Right lung (tissue), 10 donors: ENCODE results near the gene LGALS3. TPM values are rescaled to one million over a fixed set of nuclear protein-coding genes. Genes with fewer than 3 reads are reported as not detected.
"Not testable (repeated sequence)": the region's sequence is repeated elsewhere in the genome, so short reads cannot be mapped to it uniquely, and the experiment has no call there.

Source experiments
- DNase-seq, 2 donors: peaks; one replicate each; pipeline ENCODE4 v3.0.0-alpha.2; 2013
- long read RNA-seq, 8 donors: transcript quantifications; one replicate each; lab custom pipeline, GENCODE V29; 2026
- polyA plus RNA-seq, 5 donors: library from polyadenylated mRNA; unstranded; fragments of 120-200 nt; gene quantifications; one replicate each; pipeline versions ENCODE4 v1.2.1 to v1.2.3, GENCODE V29; 2013; ENCODE audit warnings: inconsistent platforms in 1 of 5, low replicate concordance in 1 of 5; ENCODE audit not compliant: insufficient read length in 5 of 5, insufficient read depth in 1 of 5

Gene LGALS3
- polyA plus RNA-seq: 10 to 100 TPM; 43.2 to 63.4 (median 45.7) TPM
- long read RNA-seq, donor 1, transcript LGALS3-207 (4 exons, 1,734 nt): minor isoform, 15 of 154 reads
- long read RNA-seq, donor 1, transcript LGALS3-201 (6 exons, 1,146 nt): major isoform, 53 of 154 reads
- long read RNA-seq, donor 1, partial matches to known transcripts: 86 of 154 reads
- long read RNA-seq, donor 1, other reads (novel, unspliced or antisense): 0 of 154 reads
- long read RNA-seq, donor 2, transcript LGALS3-207 (4 exons, 1,734 nt): minor isoform, 5 of 79 reads
- long read RNA-seq, donor 2, transcript LGALS3-201 (6 exons, 1,146 nt): major isoform, 29 of 79 reads
- long read RNA-seq, donor 2, partial matches to known transcripts: 39 of 79 reads
- long read RNA-seq, donor 2, other reads (novel, unspliced or antisense): 6 of 79 reads
- long read RNA-seq, donor 3, transcript LGALS3-207 (4 exons, 1,734 nt): minor isoform, 14 of 181 reads
- long read RNA-seq, donor 3, transcript LGALS3-201 (6 exons, 1,146 nt): major isoform, 52 of 181 reads
- long read RNA-seq, donor 3, partial matches to known transcripts: 115 of 181 reads
- long read RNA-seq, donor 3, other reads (novel, unspliced or antisense): 0 of 181 reads
- long read RNA-seq, donor 4, transcript LGALS3-201 (6 exons, 1,146 nt): major isoform, 21 of 49 reads
- long read RNA-seq, donor 4, partial matches to known transcripts: 26 of 49 reads
- long read RNA-seq, donor 4, other reads (novel, unspliced or antisense): 0 of 49 reads
- long read RNA-seq, donor 5, transcript LGALS3-201 (6 exons, 1,146 nt): major isoform, 64 of 129 reads
- long read RNA-seq, donor 5, transcript LGALS3-207 (4 exons, 1,734 nt): minor isoform, 5 of 129 reads
- long read RNA-seq, donor 5, partial matches to known transcripts: 59 of 129 reads
- long read RNA-seq, donor 5, other reads (novel, unspliced or antisense): 0 of 129 reads
- long read RNA-seq, donor 6, transcript LGALS3-207 (4 exons, 1,734 nt): minor isoform, 10 of 168 reads
- long read RNA-seq, donor 6, transcript LGALS3-201 (6 exons, 1,146 nt): major isoform, 74 of 168 reads
- long read RNA-seq, donor 6, partial matches to known transcripts: 79 of 168 reads
- long read RNA-seq, donor 6, other reads (novel, unspliced or antisense): 5 of 168 reads
- long read RNA-seq, donor 7, transcript LGALS3-207 (4 exons, 1,734 nt): minor isoform, 11 of 53 reads
- long read RNA-seq, donor 7, transcript LGALS3-201 (6 exons, 1,146 nt): major isoform, 28 of 53 reads
- long read RNA-seq, donor 7, partial matches to known transcripts: 13 of 53 reads
- long read RNA-seq, donor 7, other reads (novel, unspliced or antisense): 0 of 53 reads
- long read RNA-seq, donor 8, transcript LGALS3-201 (6 exons, 1,146 nt): major isoform, 13 of 22 reads
- long read RNA-seq, donor 8, partial matches to known transcripts: 8 of 22 reads
- long read RNA-seq, donor 8, other reads (novel, unspliced or antisense): 0 of 22 reads

DNA sequence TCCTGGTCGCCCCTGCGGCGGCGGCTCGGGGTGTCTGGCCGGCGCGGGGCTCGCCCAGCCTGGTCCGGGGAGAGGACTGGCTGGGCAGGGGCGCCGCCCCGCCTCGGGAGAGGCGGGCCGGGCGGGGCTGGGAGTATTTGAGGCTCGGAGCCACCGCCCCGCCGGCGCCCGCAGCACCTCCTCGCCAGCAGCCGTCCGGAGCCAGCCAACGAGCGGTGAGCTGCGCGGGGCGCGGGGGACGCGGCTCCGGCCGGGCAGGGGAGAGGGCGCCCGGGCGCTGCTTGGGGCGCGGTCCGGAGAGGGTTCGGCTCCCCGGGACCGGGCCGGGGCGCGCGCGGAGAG, at the start of gene LGALS3:
LGALS3 (plus strand) TSS at position 167 of the 342 bp plus-strand sequence. CDS start 8,122 bp downstream, outside the sequence.
- peak in 1 of 2 donors; percentile 33 for DNase-seq

GRCh38 chr14:55079961-55080360, 49.1 kb upstream of the LGALS3 start:
- DNase-seq: not testable (repeated sequence)

GRCh38 chr14:55084401-55085059, 44.5 kb upstream of the LGALS3 start:
- DNase-seq: no peak

DNA sequence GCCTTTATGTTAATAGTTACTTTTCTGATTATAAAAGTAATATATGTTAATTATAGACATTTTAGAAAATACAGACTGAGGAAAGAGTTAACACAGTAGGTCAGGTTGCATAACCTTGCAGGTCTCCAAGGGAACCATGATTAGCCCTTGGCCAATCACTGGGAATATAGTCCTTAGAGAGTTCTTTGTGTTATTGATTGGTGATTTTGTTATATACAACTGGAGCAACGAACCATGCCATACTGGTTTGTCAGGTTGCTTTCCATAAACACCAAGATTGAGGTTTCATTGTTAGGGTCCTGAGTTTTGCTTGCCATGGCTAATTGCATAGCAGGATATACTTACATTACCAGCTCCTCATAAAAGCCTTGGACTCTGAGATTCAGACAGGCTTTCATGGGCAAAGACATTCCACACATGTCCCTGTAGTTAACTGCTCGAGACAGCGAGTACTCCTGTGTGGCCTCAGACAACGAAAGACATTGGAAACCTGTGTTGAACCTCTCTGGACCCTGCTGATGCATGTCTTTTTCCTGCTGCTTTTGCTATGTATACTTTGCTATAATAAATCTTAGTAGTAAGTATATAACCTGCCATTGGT, 43.9 kb upstream of the LGALS3 start:
- no peak for DNase-seq

DNA sequence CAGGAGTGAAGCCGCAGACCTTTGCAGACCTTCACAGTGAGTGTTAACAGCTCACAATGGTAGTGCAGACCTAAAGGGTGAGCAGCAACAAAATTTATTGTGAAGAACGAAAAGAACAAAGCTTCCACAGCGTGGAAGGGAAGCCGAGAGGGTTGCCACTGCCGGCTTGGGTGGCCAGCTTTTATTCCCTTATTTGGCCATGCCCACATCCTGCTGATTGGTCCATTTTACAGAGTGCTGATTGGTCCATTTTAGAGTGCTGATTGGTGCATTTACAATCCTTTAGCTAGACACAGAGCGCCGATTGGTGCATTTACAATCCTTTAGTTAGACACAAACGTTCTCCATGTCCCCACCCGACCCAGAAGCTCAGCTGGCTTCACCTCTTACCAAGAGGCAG, 42.1 kb upstream of the LGALS3 start:
- DNase-seq: no peak

DNA sequence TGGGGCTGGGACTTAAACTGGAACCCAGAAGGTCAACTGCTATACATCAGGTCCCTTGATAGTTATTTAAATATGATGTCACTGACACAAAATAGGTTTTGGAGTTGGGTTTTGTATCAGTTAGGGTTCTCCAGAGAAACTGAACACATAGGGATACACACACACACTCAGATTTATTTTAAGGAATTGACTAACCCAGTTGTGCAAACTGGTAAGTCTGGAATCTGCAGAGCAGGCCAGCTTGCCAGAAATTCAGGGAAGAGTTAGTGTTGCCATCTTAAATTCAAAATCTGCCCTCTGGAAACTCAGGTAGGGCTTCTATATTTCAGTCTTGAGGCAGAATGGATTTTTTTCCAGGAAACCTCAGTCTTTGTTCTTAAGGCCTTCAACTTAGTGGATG, 40.7 kb upstream of the LGALS3 start:
- DNase-seq: no peak

GRCh38 chr14:55092341-55092740, 36.7 kb upstream of the LGALS3 start:
- no peak for DNase-seq

- no peak for DNase-seq
These were observed 34.5 kb upstream of the LGALS3 start for GRCh38 chr14:55094292-55095157.

DNA sequence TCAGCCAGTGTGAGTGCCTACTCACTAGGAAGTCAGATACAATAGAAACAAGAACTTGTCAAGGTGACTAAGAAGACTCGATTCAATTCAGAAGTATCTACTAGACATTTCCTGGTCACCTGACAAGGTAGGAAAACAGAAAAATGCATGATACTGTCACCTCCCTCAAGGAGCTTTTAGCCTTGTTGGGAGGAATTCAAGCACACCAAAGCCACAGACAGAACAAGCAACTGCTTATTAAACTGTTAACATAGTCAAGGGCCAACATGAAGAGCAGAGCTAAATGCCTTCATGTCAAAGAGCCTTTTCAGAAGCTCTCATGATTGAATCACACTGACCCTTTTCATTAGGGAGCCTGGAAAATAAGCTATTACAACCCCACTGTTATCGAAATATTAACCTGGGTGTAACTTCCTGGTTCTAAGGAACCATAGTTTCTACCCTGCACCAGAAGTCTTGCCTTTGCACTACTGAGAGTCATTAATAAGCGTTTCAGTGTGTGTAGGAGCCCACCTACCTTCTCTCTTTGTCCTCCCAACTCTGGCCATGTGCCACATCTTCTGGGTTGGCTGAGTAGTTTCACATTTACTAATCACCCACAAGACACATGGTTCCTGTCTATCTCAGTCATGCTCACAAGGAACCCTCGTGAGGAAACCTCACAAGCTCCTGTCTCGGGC, 31.0 kb upstream of the LGALS3 start:
- DNase-seq: no peak

DNA sequence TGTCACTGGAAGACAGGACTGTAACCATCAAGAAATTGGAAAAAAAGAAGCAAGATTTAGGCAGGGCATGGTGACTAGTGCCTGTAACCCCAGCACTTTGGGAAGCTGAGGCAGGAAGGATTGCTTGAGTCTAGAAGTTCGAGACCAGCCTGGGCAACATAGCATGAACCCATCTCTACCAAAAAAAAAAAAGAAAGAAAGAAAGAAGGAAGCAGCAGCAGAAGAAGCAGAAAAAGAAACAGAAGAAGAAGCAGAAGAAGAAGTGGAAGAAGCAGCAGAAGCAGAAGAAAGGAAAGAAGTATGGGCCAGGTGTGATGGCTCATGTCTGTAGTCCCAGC, 30.5 kb upstream of the LGALS3 start:
- DNase-seq: no peak

GRCh38 chr14:55099756-55100155, 29.3 kb upstream of the LGALS3 start:
- no peak for DNase-seq

DNA sequence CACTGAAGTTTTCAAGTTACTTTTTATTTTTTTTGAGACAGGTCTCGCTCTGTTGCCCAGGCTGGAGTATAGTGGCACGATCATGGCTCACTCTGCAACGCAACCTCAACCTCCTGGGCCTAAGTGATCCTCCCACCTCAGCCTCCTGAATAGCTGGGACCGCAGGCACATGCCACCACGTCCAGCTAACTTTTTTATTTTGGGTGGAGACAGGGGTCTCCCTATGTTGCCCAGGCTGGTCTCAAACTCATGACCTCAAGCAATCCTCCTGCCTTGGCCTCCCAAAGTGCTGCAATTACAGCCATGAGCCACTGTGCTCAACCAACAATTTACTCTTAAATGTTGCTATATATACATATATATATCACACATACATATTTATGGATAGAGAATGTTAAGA, 27.4 kb upstream of the LGALS3 start:
- no peak for DNase-seq

DNA sequence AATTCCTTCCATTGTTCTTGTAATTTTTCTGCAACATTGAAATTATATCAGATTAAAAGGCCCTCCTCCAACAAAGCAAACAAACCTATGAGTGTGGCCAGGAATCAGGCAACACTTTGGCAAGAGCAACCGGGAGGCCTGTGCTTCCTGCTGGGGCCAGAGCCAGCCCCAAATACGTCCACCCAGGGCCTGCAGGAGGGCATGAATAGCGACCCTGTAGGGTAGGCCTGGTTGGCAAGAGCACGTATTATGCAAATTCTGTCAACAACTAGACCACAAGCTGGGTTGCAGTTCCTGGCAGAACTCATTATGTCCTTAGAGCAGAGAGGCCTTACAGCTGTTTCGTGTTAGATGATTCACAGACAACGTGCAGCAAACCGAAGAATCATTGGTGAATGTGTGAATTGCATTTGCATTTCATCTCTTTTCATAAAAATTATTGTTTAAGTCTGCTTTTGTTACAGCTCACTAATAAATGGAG, 26.9 kb upstream of the LGALS3 start:
- DNase-seq: peak; percentile 80 to 81

- peak; percentile 51 to 58 for DNase-seq
These were observed 25.9 kb upstream of the LGALS3 start for GRCh38 chr14:55103005-55103640.

- DNase-seq: no peak
These were observed 24.8 kb upstream of the LGALS3 start for GRCh38 chr14:55103971-55104954.

GRCh38 chr14:55105991-55106390, 23.1 kb upstream of the LGALS3 start:
- DNase-seq: no peak
